GM23338 (cell line): ENCODE data around the gene ATF5. TPM values are rescaled to one million over a fixed set of nuclear protein-coding genes. Genes with fewer than 3 reads are reported as not detected.

ENCODE experiments used
- ATAC-seq: fragments of 200-7000 bp; cut with Tn5 transposase; 3 replicates; pipeline ENCODE4 v1.9.1; 2020
- DNase-seq: peaks from one replicate; pipeline ENCODE4 v3.0.0-alpha.2; 2015; ENCODE audit warnings: low spot score
- H2AFZ ChIP-seq: fragments of 200-600 bp; sonication (generic); 2 replicates; pipeline ENCODE4 v1.8.0; 2016; ENCODE audit warnings: antibody characterized with exemption, mild to moderate bottlenecking, moderate library complexity
- H3F3A ChIP-seq: fragments of 200-600 bp; sonication (generic); replicated peaks from 2 replicates; pipeline ENCODE4 v1.8.0; 2017; ENCODE audit warnings: antibody characterized with exemption, mixed run types, low read depth
- H3K27ac ChIP-seq: fragments of 200-600 bp; sonication (generic); 2 replicates; pipeline ENCODE4 v1.6.1; 2016; ENCODE audit warnings: low read depth
- H3K27me3 ChIP-seq: fragments of 200-600 bp; sonication (generic); 2 replicates; pipeline ENCODE4 v1.8.0; 2016; ENCODE audit warnings: mild to moderate bottlenecking, mixed run types, moderate library complexity; ENCODE audit not compliant: insufficient read depth
- H3K36me3 ChIP-seq: fragments of 200-600 bp; sonication (generic); 2 replicates; pipeline ENCODE4 v1.8.0; 2016; ENCODE audit warnings: mild to moderate bottlenecking; ENCODE audit not compliant: insufficient read depth
- H3K4me1 ChIP-seq: fragments of 200-600 bp; sonication (generic); 2 replicates; pipeline ENCODE4 v1.8.0; 2016; ENCODE audit warnings: mild to moderate bottlenecking, moderate library complexity; ENCODE audit not compliant: insufficient read depth
- H3K4me2 ChIP-seq: fragments of 200-600 bp; sonication (generic); 2 replicates; pipeline ENCODE4 v1.7.1; 2017; ENCODE audit warnings: mixed run types
- H3K4me3 ChIP-seq: fragments of 200-600 bp; sonication (generic); 2 replicates; pipeline ENCODE4 v1.6.1; 2016; ENCODE audit warnings: mixed run types
- H3K79me2 ChIP-seq: fragments of 200-600 bp; sonication (generic); replicated peaks from 2 replicates; pipeline ENCODE4 v1.8.0; 2017; ENCODE audit warnings: mild to moderate bottlenecking; ENCODE audit not compliant: insufficient read depth
- H3K9me2 ChIP-seq: fragments of 200-600 bp; sonication (generic); 2 replicates; pipeline ENCODE4 v1.8.0; 2017; ENCODE audit not compliant: insufficient read depth
- H4K20me1 ChIP-seq: fragments of 200-600 bp; sonication (generic); replicated peaks from 2 replicates; pipeline ENCODE4 v1.8.0; 2017; ENCODE audit warnings: mild to moderate bottlenecking; ENCODE audit not compliant: insufficient read depth
- H3K27ac Mint-ChIP-seq: 2 replicates; pipeline ENCODE4 v1.8.0; 2020; ENCODE audit warnings: inconsistent platforms, mild to moderate bottlenecking, moderate library complexity, mixed read lengths
- H3K27me3 Mint-ChIP-seq: 3 replicates; pipeline ENCODE4 v1.8.0; 2022; ENCODE audit warnings: low read depth, mild to moderate bottlenecking, moderate library complexity, mixed read lengths, inconsistent platforms; ENCODE audit not compliant: insufficient read depth, poor library complexity
- H3K36me3 Mint-ChIP-seq: 3 replicates; pipeline ENCODE4 v1.8.0; 2021; ENCODE audit warnings: low read depth, mild to moderate bottlenecking, inconsistent platforms, moderate library complexity, mixed read lengths
- H3K4me1 Mint-ChIP-seq: 3 replicates; pipeline ENCODE4 v1.8.0; 2020; ENCODE audit warnings: mild to moderate bottlenecking, inconsistent platforms, mixed read lengths
- H3K4me3 Mint-ChIP-seq: 3 replicates; pipeline ENCODE4 v1.8.0; 2021; ENCODE audit warnings: moderate library complexity, mild to moderate bottlenecking, inconsistent platforms, mixed read lengths
- H3K9me3 Mint-ChIP-seq: 3 replicates; pipeline ENCODE4 v1.8.0; 2020; ENCODE audit warnings: moderate library complexity, mild to moderate bottlenecking, inconsistent platforms, mixed read lengths
- ETS1 ChIP-seq: IDR thresholded peaks from 2 replicates; pipeline ENCODE4 v1.6.1; 2016; ENCODE audit warnings: antibody characterized with exemption
- EZH2phosphoT487 ChIP-seq: fragments of 200-600 bp; sonication (generic); IDR thresholded peaks from one replicate; pipeline ENCODE4 v1.8.1; 2018; ENCODE audit warnings: antibody characterized with exemption; ENCODE audit not compliant: unreplicated experiment
- JUNB ChIP-seq: IDR thresholded peaks from one replicate; pipeline ENCODE4 v1.6.1; 2016; ENCODE audit warnings: antibody characterized with exemption; ENCODE audit not compliant: unreplicated experiment
- POLR2AphosphoS5 ChIP-seq: IDR thresholded peaks from 2 replicates; pipeline ENCODE4 v1.6.1; 2016; ENCODE audit warnings: antibody characterized with exemption, low read depth
- REST ChIP-seq: IDR thresholded peaks from one replicate; pipeline ENCODE4 v1.6.1; 2018; ENCODE audit warnings: antibody characterized with exemption; ENCODE audit not compliant: unreplicated experiment
- STAT1 ChIP-seq: IDR thresholded peaks from one replicate; pipeline ENCODE4 v1.6.1; 2016; ENCODE audit warnings: antibody characterized with exemption; ENCODE audit not compliant: unreplicated experiment
- ZNF331 ChIP-seq: fragments of 250-450 bp; sonication (Bioruptor Pico); IDR thresholded peaks from 2 replicates; pipeline ENCODE4 v1.5.0; 2020; ENCODE audit warnings: low read depth, mild to moderate bottlenecking, moderate library complexity
- ZNF462 ChIP-seq: fragments of 250-450 bp; sonication (Bioruptor Pico); IDR thresholded peaks from 2 replicates; pipeline ENCODE4 v1.5.0; 2020; ENCODE audit warnings: mild to moderate bottlenecking, moderate library complexity
- polyA plus RNA-seq: library from polyadenylated mRNA; unstranded; fragments of >200 nt; fragmentation: Nextera tagmentation; extraction: Ambion mirVana; gene quantifications from 2 replicates; pipeline ENCODE4 v1.2.1, GENCODE V29; 2016
- total RNA-seq: library from RNA; depleted of rRNA; stranded (reverse); fragments of >200 nt; shearing (Covaris generic); gene quantifications from 2 replicates; pipeline ENCODE4 v1.2.3, GENCODE V29; 2014

Gene ATF5
- total and polyA plus RNA-seq, 2 experiments from 2014 or later: 7.4 to 9.6 TPM

GRCh38 chr19:49975051-49975450 is 46.0 kb downstream of the ATF5 start:
- H3K4me3 ChIP-seq: no peak overlapping the region
- H4K20me1 ChIP-seq: no peaks in the 10 kb centered on the region
- no peak for ATAC-seq
- no peaks in the 10 kb centered on the region for H3K79me2 ChIP-seq
- peaks cover 8% of the 10 kb centered on the region for H3K27me3 Mint-ChIP-seq
- no peak for DNase-seq
- H3K4me1 ChIP-seq: no peaks in the 10 kb centered on the region
- H3K4me1 Mint-ChIP-seq: no peaks in the 10 kb centered on the region
- H2AFZ ChIP-seq: no peak overlapping the region
- no peak overlapping the region for H3K27ac Mint-ChIP-seq
- H3K36me3 ChIP-seq: no peaks in the 10 kb centered on the region
- H3K9me3 Mint-ChIP-seq: no peaks in the 10 kb centered on the region
- H3K27me3 ChIP-seq: no peaks in the 10 kb centered on the region
- H3K4me3 Mint-ChIP-seq: no peak overlapping the region
- no peaks in the 10 kb centered on the region; the same call in 1 of the 3 replicates for H3K36me3 Mint-ChIP-seq
- no peaks in the 10 kb centered on the region for H3F3A ChIP-seq
- TF ChIP-seq EZH2phosphoT487 (no peak), ZNF331 (CRISPR knock-in tag) (no peak), REST (no peak), POLR2AphosphoS5 (no peak), STAT1 (no peak), JUNB (no peak)
- H3K27ac ChIP-seq: no peak overlapping the region
- H3K4me2 ChIP-seq: no peak overlapping the region
- H3K9me2 ChIP-seq: no peaks in the 10 kb centered on the region

- no peak overlapping the region for H3K4me2 ChIP-seq
- H2AFZ ChIP-seq: no peak overlapping the region
- no peaks in the 10 kb centered on the region for H3K9me3 Mint-ChIP-seq
- ATAC-seq (no peak), DNase-seq (no peak)
- H3K36me3 Mint-ChIP-seq: no peaks in the 10 kb centered on the region; the same call in 1 of the 3 replicates
- no peaks in the 10 kb centered on the region for H3K9me2 ChIP-seq
- H3F3A ChIP-seq: no peaks in the 10 kb centered on the region
- no peak overlapping the region for H3K4me3 ChIP-seq
- H3K27me3 Mint-ChIP-seq: peaks cover 8% of the 10 kb centered on the region
- no peak overlapping the region for H3K27ac Mint-ChIP-seq
- H3K27ac ChIP-seq: no peak overlapping the region
- H3K79me2 ChIP-seq: no peaks in the 10 kb centered on the region
- no peaks in the 10 kb centered on the region for H3K4me1 Mint-ChIP-seq
- no peaks in the 10 kb centered on the region for H3K4me1 ChIP-seq
- no peak overlapping the region for H3K4me3 Mint-ChIP-seq
- no peaks in the 10 kb centered on the region for H4K20me1 ChIP-seq
- no peaks in the 10 kb centered on the region for H3K36me3 ChIP-seq
- no peaks in the 10 kb centered on the region for H3K27me3 ChIP-seq
- TF ChIP-seq ETS1 (no peak), REST (no peak), ZNF462 (CRISPR knock-in tag) (no peak)
Observed at GRCh38 chr19:49976496-49976895, 47.5 kb downstream of the ATF5 start.
